ENCODE measurements around the gene ARHGAP5. TPM values are rescaled to one million over a fixed set of nuclear protein-coding genes. Genes with fewer than 3 reads are reported as not detected.

ARHGAP5 gene
- total and polyA plus RNA-seq, 12 donors: 20.7 to 301 (median 221) TPM

DNA sequence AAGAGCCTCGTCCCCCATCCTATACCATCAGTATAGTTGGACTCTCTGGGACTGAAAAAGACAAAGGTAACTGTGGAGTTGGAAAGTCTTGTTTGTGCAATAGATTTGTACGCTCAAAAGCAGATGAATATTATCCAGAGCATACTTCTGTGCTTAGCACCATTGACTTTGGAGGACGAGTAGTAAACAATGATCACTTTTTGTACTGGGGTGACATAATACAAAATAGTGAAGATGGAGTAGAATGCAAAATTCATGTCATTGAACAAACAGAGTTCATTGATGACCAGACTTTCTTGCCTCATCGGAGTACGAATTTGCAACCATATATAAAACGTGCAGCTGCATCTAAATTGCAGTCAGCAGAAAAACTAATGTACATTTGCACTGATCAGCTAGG is 13.6 kb downstream of the ARHGAP5 start:
- H3K36me3 ChIP-seq: peaks cover 0 to 55% (median 11%) of the 10 kb centered on the region in 9 donors
- no peak overlapping the region for H3K27ac ChIP-seq
- intact Hi-C loops (cut with DNase I): no loop called here
- no peaks in the 10 kb centered on the region for H3K27me3 ChIP-seq
- no peak for TF ChIP-seq CTCF (IDR thresholded peaks at IDR 0.05)
- 89 to 90% methylated on average over 6 of the region's 6 CpGs for WGBS, 2 donors
- no peaks in the 10 kb centered on the region for H3K9me3 ChIP-seq
- DNase-seq (no peak), ATAC-seq (no peak)
- H3K4me1 ChIP-seq: peaks cover 0 to 57% (median 24%) of the 10 kb centered on the region in 9 donors
- no peak overlapping the region for H3K4me3 ChIP-seq

- ATAC-seq: no peak
- DNase-seq: no peak
- peaks cover 0 to 61% (median 3%) of the 10 kb centered on the region in 9 donors for H3K36me3 ChIP-seq
- TF ChIP-seq CTCF (IDR thresholded peaks at IDR 0.05): no peak
- H3K27ac ChIP-seq: no peak overlapping the region
- intact Hi-C loops (cut with DNase I): no loop called here
- no peak overlapping the region for H3K4me3 ChIP-seq
- WGBS, 2 donors: 95 to 97% methylated on average over 2 of the region's 2 CpGs
- H3K27me3 ChIP-seq: no peaks in the 10 kb centered on the region
- H3K9me3 ChIP-seq: no peaks in the 10 kb centered on the region
- peaks cover 0 to 47% (median 28%) of the 10 kb centered on the region in 9 donors for H3K4me1 ChIP-seq
Measured at GRCh38 chr14:32099473-32099872, 22.4 kb downstream of the ARHGAP5 start.

GRCh38 chr14:32100175-32100574 is 23.1 kb downstream of the ARHGAP5 start:
- peaks cover 0 to 49% (median 28%) of the 10 kb centered on the region in 9 donors for H3K4me1 ChIP-seq
- H3K36me3 ChIP-seq: peaks cover 0 to 54% (median 0%) of the 10 kb centered on the region in 9 donors
- no peaks in the 10 kb centered on the region for H3K27me3 ChIP-seq
- intact Hi-C loops (cut with DNase I): no loop called here
- H3K27ac ChIP-seq: no peak overlapping the region
- no peak for TF ChIP-seq CTCF (IDR thresholded peaks at IDR 0.05)
- no peak for DNase-seq
- 97 to 99% methylated on average over 5 of the region's 5 CpGs for WGBS, 2 donors
- H3K9me3 ChIP-seq: no peaks in the 10 kb centered on the region
- no peak for ATAC-seq
- no peak overlapping the region for H3K4me3 ChIP-seq

GRCh38 chr14:32102152-32102787 is 25.2 kb downstream of the ARHGAP5 start:
- no peak for TF ChIP-seq CTCF (IDR thresholded peaks at IDR 0.05)
- Histone ChIP-seq H3K27ac (no peak overlapping the region), H3K4me3 (no peak overlapping the region), H3K4me1 (peaks cover 3 to 59% (median 28%) of the 10 kb centered on the region in 9 donors), H3K27me3 (no peaks in the 10 kb centered on the region), H3K36me3 (peaks cover 0 to 33% (median 0%) of the 10 kb centered on the region in 9 donors), H3K9me3 (no peaks in the 10 kb centered on the region)
- intact Hi-C loops (cut with DNase I): no loop called here
- WGBS, 2 donors: 90 to 94% methylated on average over 3 of the region's 3 CpGs
- DNase-seq (no peak), ATAC-seq (no peak)
